HepG2 (cell line): ENCODE results near the gene ACAT2. TPM values are rescaled to one million over a fixed set of nuclear protein-coding genes. Genes with fewer than 3 reads are reported as not detected.

Source experiments
- ATAD3A ChIP-seq: sonication (generic); formaldehyde crosslinking; IDR thresholded peaks from 2 replicates; pipeline ENCODE4 v1.4.0; 2020; ENCODE audit warnings: missing genetic modification reagents
- BCL6 ChIP-seq: IDR thresholded peaks from 2 replicates; pipeline ENCODE4 v1.6.1; 2016; ENCODE audit warnings: missing genetic modification reagents, missing compliant biosample characterization
- CENPX ChIP-seq: sonication (generic); formaldehyde crosslinking; IDR thresholded peaks from 2 replicates; pipeline ENCODE4 v1.9.0; 2021; ENCODE audit warnings: mild to moderate bottlenecking, missing genetic modification reagents, moderate library complexity
- DBP ChIP-seq: sonication (generic); formaldehyde crosslinking; IDR thresholded peaks from 2 replicates; pipeline ENCODE4 v1.4.0; 2020; ENCODE audit warnings: missing genetic modification reagents; ENCODE audit errors: not compliant biosample characterization
- ELF1 ChIP-seq: sonication (generic); formaldehyde crosslinking; IDR thresholded peaks from 2 replicates; pipeline ENCODE4 v1.4.0; 2020; ENCODE audit warnings: missing genetic modification reagents
- IKZF1 ChIP-seq: fragments of 450-650 bp; IDR thresholded peaks from 2 replicates; pipeline ENCODE4 v1.7.1; 2016
- JDP2 ChIP-seq: sonication (generic); formaldehyde crosslinking; IDR thresholded peaks from 2 replicates; pipeline ENCODE4 v1.8.1; 2022; ENCODE audit warnings: missing genetic modification reagents, borderline replicate concordance
- KAT2B ChIP-seq: fragments of 150-350 bp; IDR thresholded peaks from 2 replicates; pipeline ENCODE4 v1.6.1; 2014; ENCODE audit warnings: low read depth, low read length, borderline replicate concordance
- KDM1A ChIP-seq: IDR thresholded peaks from 2 replicates; pipeline ENCODE4 v1.6.1; 2016; ENCODE audit warnings: missing compliant biosample characterization
- KDM4B ChIP-seq: sonication (generic); formaldehyde crosslinking; IDR thresholded peaks from 2 replicates; pipeline ENCODE4 v1.4.0; 2020; ENCODE audit warnings: missing genetic modification reagents
- MEIS2 ChIP-seq: sonication (generic); formaldehyde crosslinking; IDR thresholded peaks from 2 replicates; pipeline ENCODE4 v1.9.0; 2021; ENCODE audit warnings: mild to moderate bottlenecking, missing genetic modification reagents
- MIER3 ChIP-seq: IDR thresholded peaks from 2 replicates; pipeline ENCODE4 v1.6.1; 2016; ENCODE audit warnings: missing compliant biosample characterization, borderline replicate concordance
- NBN ChIP-seq: fragments of 450-650 bp; conservative IDR thresholded peaks from 2 replicates; pipeline ENCODE4 v1.6.1; 2017
- PREB ChIP-seq: sonication (generic); formaldehyde crosslinking; IDR thresholded peaks from 2 replicates; pipeline ENCODE4 v1.4.0; 2020; ENCODE audit warnings: missing genetic modification reagents
- SETDB1 ChIP-seq: sonication (generic); formaldehyde crosslinking; IDR thresholded peaks from 2 replicates; pipeline ENCODE4 v1.5.1; 2020; ENCODE audit warnings: missing genetic modification reagents, mild to moderate bottlenecking, borderline replicate concordance
- STAG1 ChIP-seq: sonication (generic); formaldehyde crosslinking; IDR thresholded peaks from 2 replicates; pipeline ENCODE4 v1.4.0; 2020; ENCODE audit warnings: missing genetic modification reagents
- TAF15 ChIP-seq: fragments of 200-400 bp; formaldehyde crosslinking; IDR thresholded peaks from one replicate; pipeline ENCODE4 v1.6.1; 2018; ENCODE audit warnings: mild to moderate bottlenecking, low read depth, low read length; ENCODE audit not compliant: poor library complexity, severe bottlenecking
- ZFP36 ChIP-seq: fragments of 150-350 bp; IDR thresholded peaks from 2 replicates; pipeline ENCODE4 v1.6.1; 2018; ENCODE audit warnings: borderline replicate concordance, low read length, low read depth; ENCODE audit not compliant: partially characterized antibody
- ZNF230 ChIP-seq: sonication (generic); formaldehyde crosslinking; IDR thresholded peaks from 2 replicates; pipeline ENCODE4 v1.4.0; 2020; ENCODE audit warnings: mild to moderate bottlenecking, missing genetic modification reagents
- ZNF629 ChIP-seq: sonication (generic); formaldehyde crosslinking; conservative IDR thresholded peaks from 2 replicates; pipeline ENCODE4 v1.5.0; 2020; ENCODE audit warnings: missing genetic modification reagents
- ZNF841 ChIP-seq: sonication (generic); formaldehyde crosslinking; IDR thresholded peaks from 2 replicates; pipeline ENCODE4 v1.8.1; 2023; ENCODE audit warnings: missing genetic modification reagents, borderline replicate concordance
- ZSCAN25 ChIP-seq: sonication (generic); formaldehyde crosslinking; IDR thresholded peaks from 2 replicates; pipeline ENCODE4 v1.8.0; 2022; ENCODE audit warnings: mild to moderate bottlenecking, missing genetic modification reagents
- ZSCAN31 ChIP-seq: sonication (generic); formaldehyde crosslinking; IDR thresholded peaks from 2 replicates; pipeline ENCODE4 v1.5.0; 2020; ENCODE audit warnings: low read depth, mild to moderate bottlenecking, missing genetic modification reagents
- polyA plus RNA-seq, 8 experiments: library from polyadenylated mRNA; depleted of rRNA in 3 of 8; stranded (reverse) in 7 of 8; unstranded in 1 of 8; fragments of >200 nt; fragmentation: Illumina TruSeq in 4 of 8; extraction: Trizol in 4 of 8; gene quantifications; 2 replicates each; pipeline versions ENCODE4 v1.2.1 to v1.2.3, GENCODE V29; 2011 to 2016; ENCODE audit warnings: low read depth in 4 of 8, missing spikeins in 1 of 8, mixed read lengths in 1 of 8; ENCODE audit not compliant: insufficient read depth in 1 of 8
- total RNA-seq, 5 experiments: library from RNA; depleted of rRNA; stranded (reverse); fragments of >200 nt; fragmentation: Illumina TruSeq; extraction: Trizol; gene quantifications; 2 replicates each; pipeline ENCODE4 v1.2.3, GENCODE V29; 2016; ENCODE audit warnings: low read depth in 1 of 5
- TF ChIP-seq, protein P1 (sequence below): sonication (generic); formaldehyde crosslinking; IDR thresholded peaks from 2 replicates; pipeline ENCODE4 v1.8.1; 2022; ENCODE audit warnings: mild to moderate bottlenecking, missing genetic modification reagents

The ACAT2 gene
- total and polyA plus RNA-seq, 2 of the 13 experiments (the other 11 are each of a cell fraction or from before 2014, with no cell fraction given) = 121 to 534 TPM

DNA sequence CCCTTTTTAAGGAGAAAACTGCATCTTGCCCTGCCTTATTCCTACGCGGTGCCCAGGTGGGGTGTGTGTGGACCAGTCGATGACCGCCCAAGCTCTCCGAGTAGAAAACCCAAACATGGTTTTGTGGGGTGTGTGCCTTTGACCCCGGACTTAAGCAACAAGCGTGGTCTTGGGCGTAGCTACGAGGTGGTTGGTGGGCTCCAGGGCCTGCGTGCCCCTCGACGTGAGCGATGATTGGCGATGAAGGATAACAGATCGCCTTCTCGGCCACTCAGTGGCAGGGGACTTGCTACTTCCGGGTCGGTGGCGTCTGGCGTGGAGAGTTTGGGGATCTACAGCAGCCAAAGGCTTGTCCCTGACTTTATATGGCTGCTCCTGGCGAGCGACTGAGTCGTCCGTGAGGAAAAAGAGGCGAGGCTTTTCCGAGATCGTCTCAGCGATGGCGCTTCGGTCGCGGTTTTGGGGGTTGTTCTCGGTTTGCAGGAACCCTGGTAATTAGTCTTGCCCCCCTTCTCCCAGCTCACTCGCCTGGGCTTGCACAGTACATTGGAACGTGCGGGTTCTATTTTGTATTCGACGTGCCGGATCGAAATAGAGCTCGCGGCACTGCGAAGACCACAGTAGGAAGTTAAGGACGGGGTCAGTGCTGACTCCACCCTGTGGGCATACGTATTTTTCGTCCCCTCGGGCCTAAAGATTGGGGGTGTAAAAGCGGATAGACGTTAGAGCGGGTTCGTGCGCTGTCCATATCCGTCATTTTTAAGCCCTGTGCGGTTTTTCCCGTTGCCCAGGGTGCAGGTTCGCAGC is 28.5 kb downstream of the ACAT2 start, which contains the start of gene MRPL18 (continued):
- no peak for TF ChIP-seq ZNF629 (CRISPR knock-in tag)
- TF ChIP-seq ZNF841 (CRISPR knock-in tag) = no peak
- TF ChIP-seq PREB = no peak
- TF ChIP-seq KAT2B = no peak
- TF ChIP-seq NBN = no peak
- no peak for TF ChIP-seq ZSCAN25 (CRISPR knock-in tag)
- 0 out of 2 replicates have a peak, but pooled peaks have one; percentile 8 for TF ChIP-seq BCL6
- peak; percentile 98 for TF ChIP-seq ELF1 (CRISPR knock-in tag)
- TF ChIP-seq STAG1 (CRISPR knock-in tag) = 0 out of 2 replicates have a peak, but pooled peaks have one; percentile 3
- TF ChIP-seq DBP (CRISPR knock-in tag) = no peak
- TF ChIP-seq KDM4B (CRISPR knock-in tag) = no peak
- TF ChIP-seq, protein P1, sequence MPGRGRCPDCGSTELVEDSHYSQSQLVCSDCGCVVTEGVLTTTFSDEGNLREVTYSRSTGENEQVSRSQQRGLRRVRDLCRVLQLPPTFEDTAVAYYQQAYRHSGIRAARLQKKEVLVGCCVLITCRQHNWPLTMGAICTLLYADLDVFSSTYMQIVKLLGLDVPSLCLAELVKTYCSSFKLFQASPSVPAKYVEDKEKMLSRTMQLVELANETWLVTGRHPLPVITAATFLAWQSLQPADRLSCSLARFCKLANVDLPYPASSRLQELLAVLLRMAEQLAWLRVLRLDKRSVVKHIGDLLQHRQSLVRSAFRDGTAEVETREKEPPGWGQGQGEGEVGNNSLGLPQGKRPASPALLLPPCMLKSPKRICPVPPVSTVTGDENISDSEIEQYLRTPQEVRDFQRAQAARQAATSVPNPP (CRISPR knock-in tag) = peak; percentile 4; the same call in 1 of the 2 replicates
- no peak for TF ChIP-seq TAF15
- no peak for TF ChIP-seq IKZF1
- no peak for TF ChIP-seq JDP2 (CRISPR knock-in tag)
- TF ChIP-seq CENPX = no peak
- no peak for TF ChIP-seq MIER3
- TF ChIP-seq ZNF230 = no peak
- TF ChIP-seq ZSCAN31 (CRISPR knock-in tag) = no peak; the same call in 1 of the 2 replicates
- no peak for TF ChIP-seq ZFP36
- no peak for TF ChIP-seq ATAD3A (CRISPR knock-in tag)
- no peak; the same call in none of the 2 replicates for TF ChIP-seq MEIS2 (CRISPR knock-in tag)
- TF ChIP-seq SETDB1 (CRISPR knock-in tag) = no peak
- no peak for TF ChIP-seq KDM1A (CRISPR knock-in tag)
